Naive thymus-derived CD8-positive, alpha-beta T cell (primary cell): Measurements from ENCODE around the gene SMAD3. TPM values are rescaled to one million over a fixed set of nuclear protein-coding genes. Genes with fewer than 3 reads are reported as not detected.
A peak's percentile ranks its signal among the peaks of the same experiment; 100 is the strongest.

Source experiments
- ATAC-seq, 2 donors: fragments of 150-1000 bp; cut with Tn5 transposase in 1 of 2; sonication (Bioruptor Pico), chemical (Tn5 transposase) in 1 of 2; 1 replicate in 1 of 2; 2 replicates in 1 of 2; pipeline ENCODE4 v1.10.0; 2021; ENCODE audit warnings: mild to moderate bottlenecking in 2 of 2, moderate library complexity in 2 of 2
- POLR2A ChIA-PET: fragments of 350-600 bp; sonication (Branson Sonifier 250); formaldehyde crosslinking; loops from one replicate; lab custom pipeline; 2021; ENCODE audit warnings: antibody characterized with exemption; lab: Charles Lee
- DNase-seq, 10 donors: peaks; one replicate each; pipeline versions ENCODE4 v3.0.0 to v3.0.0-alpha.2; 2020 to 2022
- H3K27ac Mint-ChIP-seq, 10 donors: one replicate each; pipeline ENCODE4 v1.8.0; 2020 to 2022; ENCODE audit warnings: mild to moderate bottlenecking in 10 of 10, mixed read lengths in 10 of 10, moderate library complexity in 4 of 10, inconsistent platforms in 1 of 10
- H3K27me3 Mint-ChIP-seq, 5 donors: one replicate each; pipeline ENCODE4 v1.8.0; 2021 to 2022; ENCODE audit warnings: mixed read lengths in 5 of 5
- H3K36me3 Mint-ChIP-seq, 3 donors: one replicate each; pipeline ENCODE4 v1.8.0; 2020 to 2022; ENCODE audit warnings: mixed read lengths in 3 of 3, mild to moderate bottlenecking in 2 of 3, inconsistent platforms in 1 of 3
- H3K4me1 Mint-ChIP-seq, 4 donors: one replicate each; pipeline ENCODE4 v1.8.0; 2021 to 2022; ENCODE audit warnings: mixed read lengths in 4 of 4
- H3K4me3 Mint-ChIP-seq, 10 donors: one replicate each; pipeline ENCODE4 v1.8.0; 2020 to 2022; ENCODE audit warnings: mild to moderate bottlenecking in 10 of 10, mixed read lengths in 10 of 10, moderate library complexity in 6 of 10, inconsistent platforms in 1 of 10
- H3K9me3 Mint-ChIP-seq, 9 donors: one replicate each; pipeline ENCODE4 v1.8.0; 2020 to 2022; ENCODE audit warnings: mixed read lengths in 9 of 9, mild to moderate bottlenecking in 3 of 9, inconsistent platforms in 1 of 9, moderate library complexity in 1 of 9
- polyA plus RNA-seq, 3 donors: library from polyadenylated mRNA; unstranded; fragments of 300-500 nt; fragmentation: Illumina TruSeq; gene quantifications; one replicate each; pipeline ENCODE4 v1.2.3, GENCODE V29; 2021
- total RNA-seq, 8 experiments: library from RNA in 2 of 8; stranded (reverse) in 2 of 8; gene quantifications; one replicate each; pipeline ENCODE4 v1.2.3 and lab custom pipeline; 2021 to 2026

Gene SMAD3
- total and polyA plus RNA-seq, 5 experiments from 2014 or later: 0.57 to 55.4 (median 4.2) TPM

DNA sequence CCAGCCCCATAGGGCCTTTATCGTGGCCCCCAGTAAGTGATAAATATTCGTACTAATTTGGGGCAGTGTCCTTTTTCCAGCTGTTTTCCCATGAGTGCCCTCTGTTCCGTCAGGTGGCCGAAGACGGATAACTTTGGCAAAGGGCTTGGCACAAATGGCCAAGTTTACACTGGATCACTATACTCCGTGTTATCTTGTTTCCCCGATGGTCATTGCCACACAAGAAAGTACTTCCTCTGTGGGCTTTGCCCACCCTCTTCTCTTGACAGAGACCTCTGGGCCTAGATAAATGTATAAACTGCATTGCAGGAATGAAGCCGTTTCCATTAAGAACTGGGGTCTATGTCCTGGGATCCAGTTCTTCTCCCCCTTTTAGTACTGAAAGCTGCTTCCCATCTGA, 39.1 kb downstream of the SMAD3 start:
- peak overlapping the region in 6 of 10 donors; percentile 34 to 81 (median 74) for H3K4me3 Mint-ChIP-seq
- ATAC-seq (no peak), DNase-seq (no peak)
- POLR2A ChIA-PET: interaction anchor here (0.9 to 2.1 kb wide), 5 partner anchors 17 to 39 kb away, joined by 3 to 8 read pairs (median 4); partner anchors contain the start of gene SMAD3
- H3K27ac Mint-ChIP-seq: peak overlapping the region in 5 of 10 donors; percentile 55 to 79 (median 71)
- H3K27me3 Mint-ChIP-seq: no peaks in the 10 kb centered on the region
- H3K4me1 Mint-ChIP-seq: peaks cover 22 to 28% (median 23%) of the 10 kb centered on the region in 4 donors
- no peaks in the 10 kb centered on the region for H3K9me3 Mint-ChIP-seq
- peaks cover 0 to 4% (median 0%) of the 10 kb centered on the region in 3 donors for H3K36me3 Mint-ChIP-seq

DNA sequence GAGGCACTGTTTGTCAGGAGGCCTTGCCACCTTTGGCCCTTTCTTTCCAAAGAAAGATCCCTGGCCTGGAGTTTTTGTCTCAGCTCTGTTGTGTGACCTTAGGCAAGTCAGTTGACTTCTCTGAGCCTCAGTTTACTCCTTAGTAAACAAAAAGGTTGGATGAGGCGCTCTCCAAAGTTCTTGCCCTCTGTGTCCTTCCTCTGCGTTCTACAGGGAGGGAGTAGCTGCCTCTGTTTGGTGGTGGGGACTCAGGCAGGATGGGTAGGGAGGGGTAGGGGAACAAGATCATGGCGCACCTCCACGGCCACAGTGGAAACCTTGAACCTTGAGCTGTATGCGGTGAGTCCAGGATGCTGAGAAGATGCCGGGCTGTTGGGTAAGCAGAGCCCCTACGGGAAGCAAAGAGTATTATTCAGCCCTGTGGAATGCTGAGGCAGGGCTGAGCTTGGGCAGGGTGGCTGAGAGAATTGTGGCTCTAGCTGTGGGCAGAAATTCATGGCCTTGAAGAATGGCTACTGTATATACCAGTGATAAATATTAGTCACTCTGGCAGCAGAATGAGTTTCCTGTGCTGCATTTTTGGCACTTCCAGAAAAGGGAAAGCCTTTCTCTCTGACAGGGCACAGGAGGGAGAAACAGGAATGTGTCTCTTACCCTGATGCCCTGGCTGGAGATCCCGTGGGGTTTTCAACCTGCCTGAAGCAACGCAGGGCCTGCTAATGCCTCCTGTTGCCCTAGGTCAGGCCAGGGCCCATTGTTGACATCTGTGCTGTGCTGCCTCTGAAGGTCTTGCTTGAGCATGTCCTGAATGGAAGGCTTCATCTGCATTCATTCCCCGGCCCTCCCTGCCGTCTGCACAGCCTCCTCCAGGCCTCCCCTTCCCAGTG, 39.9 kb downstream of the SMAD3 start:
- DNase-seq: no peak
- Mint-ChIP-seq H3K36me3 (peaks cover 0 to 4% (median 0%) of the 10 kb centered on the region in 3 donors), H3K4me1 (peaks cover 25 to 33% (median 26%) of the 10 kb centered on the region in 4 donors), H3K27me3 (no peaks in the 10 kb centered on the region), H3K9me3 (peaks cover 0 to 1% (median 0%) of the 10 kb centered on the region in 9 donors), H3K27ac (peak overlapping the region in 6 of 10 donors; percentile 4 to 79 (median 52)), H3K4me3 (peak overlapping the region in 8 of 10 donors; percentile 34 to 81 (median 49))
- ATAC-seq: no peak
- POLR2A ChIA-PET: interaction anchor here (1.5 kb wide), 1 partner anchor 40 kb away, joined by 4 read pairs; the partner anchor contains the start of gene SMAD3

DNA sequence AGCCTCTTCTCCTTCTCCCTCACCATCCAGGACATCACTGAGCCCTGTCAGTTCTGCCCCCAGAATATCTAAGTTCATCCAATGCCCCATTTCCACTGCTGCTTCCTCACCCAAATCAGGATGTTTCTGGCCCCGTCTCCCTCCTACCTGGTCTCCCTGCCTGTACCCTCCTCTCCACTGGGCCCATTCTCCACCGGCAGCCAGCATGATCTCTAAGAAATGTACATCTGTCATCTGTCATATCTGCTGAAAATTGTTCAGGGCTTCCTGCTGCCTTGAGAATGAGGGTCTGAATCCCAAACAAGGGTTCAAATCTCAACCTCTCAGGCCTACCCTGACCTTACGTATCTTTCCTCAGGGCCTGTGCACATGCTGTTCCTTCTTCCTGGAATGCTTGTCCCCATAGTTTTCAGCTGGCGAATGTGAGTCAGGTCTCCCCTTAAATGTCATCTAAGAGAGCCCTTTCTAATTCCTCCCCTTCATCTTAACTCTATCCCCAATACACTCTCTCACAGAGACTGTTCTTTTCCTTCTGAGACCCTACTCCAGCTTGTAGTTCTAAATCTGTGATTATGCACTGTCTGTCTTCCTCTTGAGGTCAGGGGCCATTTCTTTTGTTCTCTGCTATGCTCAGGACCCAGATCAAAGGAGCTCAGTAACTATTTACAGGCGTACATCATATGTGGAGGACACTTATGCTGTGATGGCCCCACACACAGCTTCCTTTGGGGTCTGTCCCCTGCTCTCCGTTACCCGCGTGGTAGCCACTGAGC, 40.8 kb downstream of the SMAD3 start:
- ATAC-seq: no peak
- Mint-ChIP-seq H3K27me3 (no peaks in the 10 kb centered on the region), H3K36me3 (peaks cover 0 to 4% (median 0%) of the 10 kb centered on the region in 3 donors), H3K27ac (peak overlapping the region in 8 of 10 donors; percentile 4 to 79 (median 47)), H3K9me3 (peaks cover 0 to 4% (median 0%) of the 10 kb centered on the region in 9 donors), H3K4me3 (peak overlapping the region in 8 of 10 donors; percentile 8 to 62 (median 46)), H3K4me1 (peaks cover 33 to 42% (median 34%) of the 10 kb centered on the region in 4 donors)
- POLR2A ChIA-PET: interaction anchor here (1.3 kb wide), 1 partner anchor 27 kb away, joined by 4 read pairs; no protein-coding TSS in a partner anchor
- no peak for DNase-seq

DNA sequence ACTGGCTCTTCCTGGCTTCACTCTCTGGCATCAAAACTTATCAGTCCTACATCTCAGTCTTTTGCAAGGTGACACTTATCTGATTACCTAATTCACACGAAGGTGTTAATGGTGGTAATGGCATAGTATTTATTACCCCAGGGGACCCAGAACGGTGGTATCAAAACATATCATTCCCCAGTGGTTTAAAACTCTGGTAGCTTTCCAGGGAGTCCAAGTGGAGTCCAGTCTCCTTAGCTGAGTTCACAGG, 41.3 kb downstream of the SMAD3 start:
- peak overlapping the region in 6 of 10 donors; percentile 4 to 79 (median 48) for H3K27ac Mint-ChIP-seq
- peak overlapping the region in 5 of 10 donors; percentile 8 to 62 (median 47) for H3K4me3 Mint-ChIP-seq
- DNase-seq: no peak
- no peak for ATAC-seq
- peaks cover 0 to 4% (median 0%) of the 10 kb centered on the region in 3 donors for H3K36me3 Mint-ChIP-seq
- POLR2A ChIA-PET: interaction anchor here (0.6 to 1.3 kb wide), 2 partner anchors 23 to 27 kb away, joined by 3 to 4 read pairs; no protein-coding TSS in a partner anchor
- peaks cover 0 to 7% (median 0%) of the 10 kb centered on the region in 9 donors for H3K9me3 Mint-ChIP-seq
- no peaks in the 10 kb centered on the region for H3K27me3 Mint-ChIP-seq
- H3K4me1 Mint-ChIP-seq: peaks cover 34 to 47% (median 38%) of the 10 kb centered on the region in 4 donors

DNA sequence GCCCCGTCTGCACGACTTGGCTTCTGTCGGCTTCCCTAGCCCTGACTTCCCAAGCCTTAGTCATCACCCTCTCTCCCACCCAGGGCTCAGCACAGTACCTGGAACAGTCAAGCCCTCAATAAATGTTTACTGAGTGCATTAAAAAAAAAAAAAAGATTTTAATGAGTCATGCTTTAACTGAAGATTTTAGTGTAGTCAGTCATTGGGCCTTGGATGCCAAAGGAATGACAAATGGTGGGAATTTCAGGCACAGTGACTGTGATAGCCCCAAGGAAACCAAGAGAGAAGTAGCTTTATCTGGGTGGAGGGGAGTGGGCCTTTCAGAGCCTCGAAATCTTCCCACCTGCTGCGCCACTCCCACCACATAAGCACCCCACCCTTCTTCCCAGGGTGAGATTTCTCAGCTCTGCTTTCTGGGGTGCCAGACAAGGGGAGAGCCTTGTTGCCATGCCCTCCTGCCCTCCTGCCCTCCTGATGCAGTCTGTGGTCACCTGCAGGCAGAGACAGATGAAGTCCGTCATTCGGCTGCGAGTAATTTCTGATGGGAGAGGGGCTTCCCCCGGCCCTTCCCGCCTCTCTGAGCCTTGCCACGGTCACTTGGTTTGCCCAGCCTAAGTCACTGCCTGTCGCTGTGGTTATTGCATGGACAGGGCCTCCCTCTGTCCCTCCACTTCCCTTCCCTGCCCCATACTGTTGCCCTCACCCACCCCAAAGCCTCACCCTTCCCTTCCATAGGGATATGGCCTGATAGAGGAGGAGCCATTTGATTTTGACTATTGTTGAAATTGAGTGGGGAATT, 41.8 kb downstream of the SMAD3 start:
- ATAC-seq: no peak
- POLR2A ChIA-PET: interaction anchor here (0.6 to 1.3 kb wide), 3 partner anchors 23 to 149 kb away, joined by 3 to 7 read pairs (median 4); no protein-coding TSS in a partner anchor
- H3K27ac Mint-ChIP-seq: peak overlapping the region in 3 of 10 donors; percentile 4 to 79 (median 77)
- peak overlapping the region in 4 of 10 donors; percentile 44 to 62 (median 48) for H3K4me3 Mint-ChIP-seq
- H3K36me3 Mint-ChIP-seq: peaks cover 0 to 4% (median 0%) of the 10 kb centered on the region in 3 donors
- no peaks in the 10 kb centered on the region for H3K27me3 Mint-ChIP-seq
- peaks cover 0 to 8% (median 0%) of the 10 kb centered on the region in 9 donors for H3K9me3 Mint-ChIP-seq
- no peak for DNase-seq
- H3K4me1 Mint-ChIP-seq: peaks cover 34 to 49% (median 40%) of the 10 kb centered on the region in 4 donors

DNA sequence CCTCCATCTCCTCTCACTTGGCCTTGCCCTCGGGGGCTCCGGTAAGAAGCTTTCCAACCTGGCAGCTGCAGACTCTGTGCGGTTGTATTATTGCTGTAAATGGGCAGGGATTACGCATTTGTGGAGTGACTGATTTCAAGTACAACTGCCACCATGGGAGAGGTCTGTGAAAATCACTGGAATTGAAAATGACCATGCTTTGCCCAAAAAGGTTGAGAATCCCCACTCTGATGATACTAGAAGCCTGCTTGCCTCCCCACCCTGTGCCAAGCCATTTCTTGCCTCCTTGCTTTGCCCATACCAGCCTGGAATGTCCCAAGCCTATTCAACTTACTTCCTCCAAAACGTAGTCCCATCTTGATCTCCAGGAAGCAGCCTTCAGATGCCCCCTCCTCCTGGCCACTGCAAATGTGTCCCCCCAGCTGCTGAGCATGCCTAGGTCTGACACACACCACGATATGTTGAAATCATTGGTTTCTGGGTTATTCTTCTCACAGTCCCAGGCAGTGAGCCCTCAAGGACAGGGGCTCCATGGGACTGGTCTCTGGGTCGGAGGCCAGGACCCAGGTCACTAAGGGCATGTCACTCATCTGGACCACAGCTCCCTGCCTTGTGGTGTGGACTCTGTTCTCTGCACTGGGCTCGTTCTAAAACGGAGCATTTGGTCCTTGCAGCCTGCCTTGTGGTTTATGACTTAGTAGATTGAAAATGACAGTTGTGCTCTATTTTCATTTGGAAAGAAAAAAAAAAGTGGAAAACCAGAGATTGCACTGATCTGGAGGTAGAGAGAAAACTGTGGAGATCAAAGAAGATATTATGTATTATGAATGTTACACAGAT, 42.9 kb downstream of the SMAD3 start:
- Mint-ChIP-seq H3K36me3 (peaks cover 0 to 4% (median 0%) of the 10 kb centered on the region in 3 donors), H3K27me3 (no peaks in the 10 kb centered on the region), H3K9me3 (peaks cover 0 to 8% (median 0%) of the 10 kb centered on the region in 9 donors), H3K4me1 (peaks cover 34 to 49% (median 44%) of the 10 kb centered on the region in 4 donors), H3K27ac (peak overlapping the region in 5 of 10 donors; percentile 47 to 78 (median 70)), H3K4me3 (peak overlapping the region in 2 of 10 donors; percentile 24 to 29)
- ATAC-seq: no peak
- DNase-seq: no peak
- POLR2A ChIA-PET: no interaction called here

DNA sequence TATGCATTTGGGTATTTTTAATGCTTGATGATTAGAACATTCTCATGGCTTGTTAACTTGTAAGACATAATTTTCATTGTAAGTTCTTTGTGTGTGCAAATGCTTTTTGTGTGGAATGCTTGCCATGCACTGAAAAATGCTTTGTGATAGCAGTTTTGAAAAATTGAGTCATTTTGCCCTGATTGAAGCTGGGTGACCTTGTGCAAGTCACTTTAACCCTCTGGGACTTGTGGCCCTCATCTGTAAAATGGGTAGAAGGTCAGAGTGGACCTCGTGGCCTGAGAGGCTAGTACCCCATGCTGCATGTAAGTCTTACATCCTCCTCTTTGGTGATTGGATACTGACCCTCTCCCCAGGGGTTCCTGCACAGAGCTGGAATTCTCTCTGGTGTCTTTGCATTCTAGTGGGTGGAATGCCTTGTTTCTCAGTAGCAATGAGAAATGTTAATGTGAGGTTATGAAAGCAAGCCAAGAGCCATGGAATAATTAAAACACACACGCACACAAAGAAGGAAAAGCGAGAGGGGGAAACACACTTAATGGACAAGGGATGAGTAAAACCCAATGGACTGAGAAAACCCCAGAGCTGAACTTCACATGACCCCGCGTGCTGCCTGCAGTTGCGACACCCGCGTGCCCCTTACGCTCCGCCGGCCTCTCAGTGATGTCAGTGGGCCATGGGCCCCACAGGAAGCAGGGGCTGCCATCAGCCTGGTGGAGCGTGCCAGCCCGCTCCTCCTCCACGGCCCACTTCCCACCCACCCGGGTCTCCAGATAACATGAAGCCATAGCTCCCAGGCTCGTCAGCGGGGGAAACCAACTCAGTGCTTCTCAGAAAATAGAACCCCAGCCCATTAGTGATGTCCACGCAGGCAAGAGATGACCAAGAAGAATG, 44.0 kb downstream of the SMAD3 start:
- POLR2A ChIA-PET: interaction anchor here (1.0 kb wide), 1 partner anchor 44 kb away, joined by 3 read pairs; the partner anchor contains the start of gene SMAD3
- peak in 1 of 10 donors; percentile 53 for DNase-seq
- H3K4me1 Mint-ChIP-seq: peaks cover 30 to 59% (median 49%) of the 10 kb centered on the region in 4 donors
- no peaks in the 10 kb centered on the region for H3K27me3 Mint-ChIP-seq
- peak overlapping the region in 1 of 10 donors; percentile 41 for H3K27ac Mint-ChIP-seq
- H3K9me3 Mint-ChIP-seq: peaks cover 0 to 8% (median 0%) of the 10 kb centered on the region in 9 donors
- H3K36me3 Mint-ChIP-seq: peaks cover 0 to 4% (median 0%) of the 10 kb centered on the region in 3 donors
- peak in 1 of 2 donors; percentile 60 for ATAC-seq
- H3K4me3 Mint-ChIP-seq: peak overlapping the region in 2 of 10 donors; percentile 39 to 63

DNA sequence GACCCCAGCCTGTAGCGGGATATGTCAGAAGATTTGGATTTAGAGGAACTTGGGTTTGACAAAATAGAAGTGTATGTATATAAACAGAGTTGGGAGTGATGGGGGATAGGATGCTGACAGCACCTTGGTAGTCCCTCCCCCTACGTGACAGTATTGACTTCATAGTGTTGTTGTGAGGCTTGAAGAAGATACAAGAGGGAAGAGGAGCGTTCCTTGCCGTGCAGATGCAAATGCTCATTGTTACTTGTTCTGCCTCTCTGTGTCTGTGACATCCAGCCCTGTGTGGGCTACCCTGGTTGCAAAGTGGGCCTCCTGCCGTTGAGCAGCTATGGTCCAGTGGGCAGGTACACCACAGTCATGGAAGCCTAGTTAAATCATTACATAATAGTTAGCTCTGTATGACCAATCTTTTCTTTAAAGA, 45.0 kb downstream of the SMAD3 start:
- H3K27ac Mint-ChIP-seq: peak overlapping the region in 4 of 10 donors; percentile 20 to 33 (median 24)
- H3K9me3 Mint-ChIP-seq: peaks cover 0 to 8% (median 0%) of the 10 kb centered on the region in 9 donors
- H3K27me3 Mint-ChIP-seq: no peaks in the 10 kb centered on the region
- H3K4me3 Mint-ChIP-seq: peak overlapping the region in 5 of 10 donors; percentile 11 to 52 (median 34)
- DNase-seq (no peak), ATAC-seq (peak in 1 of 2 donors; percentile 17)
- POLR2A ChIA-PET: interaction anchor here (0.8 kb wide), 1 partner anchor 9 kb away, joined by 3 read pairs; no protein-coding TSS in a partner anchor
- peaks cover 33 to 69% (median 54%) of the 10 kb centered on the region in 4 donors for H3K4me1 Mint-ChIP-seq
- peaks cover 0 to 4% (median 0%) of the 10 kb centered on the region in 3 donors for H3K36me3 Mint-ChIP-seq

DNA sequence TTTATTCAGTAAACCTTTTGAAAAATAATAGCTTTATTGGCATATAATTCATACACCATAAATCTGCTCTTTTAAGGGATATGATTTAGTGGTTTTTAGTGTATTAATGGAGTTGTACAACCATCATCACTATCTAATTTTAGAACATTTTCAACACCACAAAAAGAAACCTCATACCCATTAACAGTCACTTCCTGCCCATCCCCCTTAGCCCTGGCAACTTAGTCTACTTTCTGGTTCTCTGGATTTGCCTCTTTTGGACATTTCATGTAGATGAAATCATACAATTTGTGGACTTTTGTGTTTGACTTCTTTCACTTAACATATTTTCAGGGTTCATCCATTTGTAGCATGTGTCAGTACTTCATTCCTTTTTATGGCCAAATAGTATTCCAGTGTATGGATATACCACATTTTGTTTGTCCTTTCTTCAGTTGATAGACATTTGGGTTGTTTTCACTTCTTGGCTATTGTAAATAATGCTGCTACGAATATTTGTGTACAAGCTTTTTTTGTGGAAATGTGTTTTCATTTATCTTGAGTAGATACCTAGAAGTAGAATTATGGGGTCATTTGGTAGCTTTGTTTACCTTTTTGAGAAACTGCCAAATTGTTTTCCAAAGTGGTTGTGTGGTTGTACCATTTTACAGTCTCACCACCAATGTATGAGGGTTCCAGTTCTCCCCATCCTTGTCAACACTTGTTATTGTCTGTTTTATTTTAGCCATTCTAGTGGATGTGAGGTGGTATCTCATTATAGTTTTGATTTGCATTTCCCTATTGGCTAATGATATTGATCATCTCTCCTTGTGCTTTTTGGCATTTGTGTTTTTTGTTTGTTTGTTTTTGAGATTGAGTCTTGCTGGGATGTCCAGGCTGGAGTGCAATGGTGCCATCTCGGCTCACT, 45.8 kb downstream of the SMAD3 start:
- POLR2A ChIA-PET: interaction anchor here (0.8 to 1.0 kb wide), 2 partner anchors 8 to 9 kb away, joined by 3 to 5 read pairs; no protein-coding TSS in a partner anchor
- H3K27ac Mint-ChIP-seq: peak overlapping the region in 5 of 10 donors; percentile 41 to 79 (median 65)
- ATAC-seq (no peak), DNase-seq (no peak)
- H3K27me3 Mint-ChIP-seq: no peaks in the 10 kb centered on the region
- H3K4me3 Mint-ChIP-seq: peak overlapping the region in 3 of 10 donors; percentile 1 to 54 (median 4)
- peaks cover 0 to 4% (median 0%) of the 10 kb centered on the region in 3 donors for H3K36me3 Mint-ChIP-seq
- peaks cover 0 to 8% (median 0%) of the 10 kb centered on the region in 9 donors for H3K9me3 Mint-ChIP-seq
- peaks cover 31 to 78% (median 58%) of the 10 kb centered on the region in 4 donors for H3K4me1 Mint-ChIP-seq
